GM10248 (cell line): ENCODE data around the gene NKRF.

Experiments
- CTCF ChIA-PET: fragments of 300-600 bp; sonication (Branson Sonifier 250); formaldehyde crosslinking; extraction: SDS; loops from one replicate; lab custom pipeline; 2021; ENCODE audit warnings: antibody characterized with exemption; lab: Yijun Ruan, JAX
- POLR2A ChIA-PET: fragments of 350-650 bp; sonication (Branson Sonifier 250); formaldehyde crosslinking; extraction: SDS; loops from one replicate; lab custom pipeline; 2020; ENCODE audit warnings: antibody characterized with exemption; lab: Yijun Ruan, JAX
- DNase-seq: peaks from one replicate; pipeline ENCODE4 v3.0.0; 2012; ENCODE audit errors: extremely low spot score
- CTCF ChIP-seq: IDR thresholded peaks from 2 replicates; pipeline ENCODE4 v1.5.1; 2012; ENCODE audit warnings: mild to moderate bottlenecking, low read depth; ENCODE audit errors: extremely low read depth, missing control alignments, control extremely low read depth

The NKRF gene

GRCh38 chrX:119602701-119603255, 3.4 kb downstream of the NKRF start:
- no peak for TF ChIP-seq CTCF
- ChIA-PET CTCF (interaction anchor here (1.5 to 2.0 kb wide), 3 partner anchors 14 to 127 kb away, joined by 4 to 5 read pairs (median 4); no protein-coding TSS in a partner anchor), POLR2A (no interaction called here)
- no peak for DNase-seq

- ChIA-PET CTCF (interaction anchor here (1.0 to 2.7 kb wide), 4 partner anchors 11 to 140 kb away, joined by 3 to 9 read pairs (median 4); no protein-coding TSS in a partner anchor), POLR2A (no interaction called here)
- no peak for TF ChIP-seq CTCF
- DNase-seq = no peak
Measured at GRCh38 chrX:119589810-119590209, 16.4 kb downstream of the NKRF start.

- POLR2A ChIA-PET = interaction anchor here (0.6 to 1.1 kb wide), 3 partner anchors 9 to 116 kb away, joined by 3 to 6 read pairs (median 3); partner anchors contain the start of gene SLC25A5
- no peak for DNase-seq
- no peak for TF ChIP-seq CTCF
- CTCF ChIA-PET = interaction anchor here (1.1 to 1.3 kb wide), 3 partner anchors 9 to 193 kb away, joined by 3 read pairs; no protein-coding TSS in a partner anchor
Measured at GRCh38 chrX:119583431-119584059, 22.7 kb downstream of the NKRF start.

- ChIA-PET CTCF (interaction anchor here (1.4 kb wide), 2 partner anchors 10 to 30 kb away, joined by 3 to 5 read pairs; no protein-coding TSS in a partner anchor), POLR2A (no interaction called here)
- no peak for DNase-seq
- TF ChIP-seq CTCF = no peak
Measured at GRCh38 chrX:119579414-119579813, 26.8 kb downstream of the NKRF start.

- peak; percentile 11 for TF ChIP-seq CTCF
- ChIA-PET POLR2A (interaction anchor here (0.5 to 1.4 kb wide), 6 partner anchors 9 to 81 kb away, joined by 3 to 9 read pairs (median 6); no protein-coding TSS in a partner anchor), CTCF (interaction anchor here (0.7 to 1.3 kb wide), 3 partner anchors 14 to 66 kb away, joined by 3 to 4 read pairs (median 3); no protein-coding TSS in a partner anchor)
- peak; percentile 92 for DNase-seq
Measured at GRCh38 chrX:119574394-119575266, 31.6 kb downstream of the NKRF start, which contains the start of gene UBE2A. UBE2A (plus strand) TSS chrX:119574563; CDS start chrX:119574712, 149 bp downstream.

- no peak for TF ChIP-seq CTCF
- POLR2A ChIA-PET = interaction anchor here (0.5 to 1.4 kb wide), 5 partner anchors 9 to 218 kb away, joined by 3 to 9 read pairs (median 5); partner anchors contain the start of gene RPL39
- CTCF ChIA-PET = interaction anchor here (1.1 to 1.3 kb wide), 2 partner anchors 15 to 44 kb away, joined by 3 to 4 read pairs; no protein-coding TSS in a partner anchor
- peak; percentile 28 for DNase-seq
Measured at GRCh38 chrX:119573840-119574393, 32.3 kb downstream of the NKRF start.
